ENCODE measurements around the gene BAX.

BAX gene

GRCh38 chr19:48953141-48953540 is 1.5 kb upstream of the BAX start:
- H3K27me3 ChIP-seq (ENCODE audit: control insufficient read depth, insufficient read depth, low read length) = no peaks in the 10 kb centered on the region
- no peak overlapping the region for H3K4me3 ChIP-seq (ENCODE audit: low read depth, low read length)
- no peaks in the 10 kb centered on the region for H3K9me3 ChIP-seq (ENCODE audit: control insufficient read depth, insufficient read depth, low read length)
- peaks cover 23% of the 10 kb centered on the region for H3K36me3 ChIP-seq (ENCODE audit: control insufficient read depth, insufficient read depth, low read length)
- H3K9ac ChIP-seq (ENCODE audit: low read depth, low read length) = no peak overlapping the region
- no peak overlapping the region for H3K27ac ChIP-seq (ENCODE audit: low read depth, low read length)
- H3K4me1 ChIP-seq (ENCODE audit: control insufficient read depth, insufficient read depth, low read length) = peaks cover 8% of the 10 kb centered on the region

- Histone ChIP-seq H3K4me1 (ENCODE audit: control insufficient read depth, insufficient read depth, low read length) (peaks cover 8% of the 10 kb centered on the region), H3K27ac (ENCODE audit: low read depth, low read length) (peak overlapping the region; percentile 56), H3K9ac (ENCODE audit: low read depth, low read length) (peak overlapping the region; percentile 40; the same call in 1 of the 2 replicates), H3K36me3 (ENCODE audit: control insufficient read depth, insufficient read depth, low read length) (peaks cover 30% of the 10 kb centered on the region), H3K4me3 (ENCODE audit: low read depth, low read length) (peak overlapping the region; percentile 93), H3K9me3 (ENCODE audit: control insufficient read depth, insufficient read depth, low read length) (no peaks in the 10 kb centered on the region), H3K27me3 (ENCODE audit: control insufficient read depth, insufficient read depth, low read length) (no peaks in the 10 kb centered on the region)
Observed at GRCh38 chr19:48953990-48954594, 583 bp upstream of the BAX start.

DNA sequence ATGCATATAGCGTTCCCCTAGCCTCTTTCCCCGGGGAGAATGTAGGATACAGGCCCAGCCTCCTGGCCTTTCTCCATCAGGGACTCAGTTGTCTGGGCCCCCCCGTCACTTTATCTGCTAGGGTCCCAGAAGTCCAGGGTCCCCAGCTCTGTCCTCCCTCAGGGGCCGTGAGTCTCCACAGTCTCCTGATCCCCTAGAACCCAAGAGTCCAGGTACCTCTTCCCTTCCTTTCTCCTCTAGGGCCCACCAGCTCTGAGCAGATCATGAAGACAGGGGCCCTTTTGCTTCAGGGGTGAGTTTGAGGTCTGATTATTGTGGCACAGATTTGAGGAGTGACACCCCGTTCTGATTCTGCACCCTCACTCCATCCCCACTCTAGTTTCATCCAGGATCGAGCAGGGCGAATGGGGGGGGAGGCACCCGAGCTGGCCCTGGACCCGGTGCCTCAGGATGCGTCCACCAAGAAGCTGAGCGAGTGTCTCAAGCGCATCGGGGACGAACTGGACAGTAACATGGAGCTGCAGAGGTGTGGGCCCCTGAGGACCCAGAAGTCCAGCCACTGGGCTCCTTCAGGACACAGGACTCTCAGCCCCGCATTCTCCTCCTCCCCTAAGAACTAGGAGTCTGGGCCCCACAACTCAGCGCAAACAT is 758 bp downstream of the BAX start:
- Histone ChIP-seq H3K27ac (ENCODE audit: low read depth, low read length) (peak overlapping the region; percentile 97), H3K9ac (ENCODE audit: low read depth, low read length) (peak overlapping the region; percentile 94), H3K9me3 (ENCODE audit: control insufficient read depth, insufficient read depth, low read length) (no peaks in the 10 kb centered on the region), H3K36me3 (ENCODE audit: control insufficient read depth, insufficient read depth, low read length) (peaks cover 30% of the 10 kb centered on the region), H3K4me3 (ENCODE audit: low read depth, low read length) (peak overlapping the region; percentile 93), H3K27me3 (ENCODE audit: control insufficient read depth, insufficient read depth, low read length) (no peaks in the 10 kb centered on the region), H3K4me1 (ENCODE audit: control insufficient read depth, insufficient read depth, low read length) (peaks cover 8% of the 10 kb centered on the region)

- H3K9me3 ChIP-seq (ENCODE audit: control insufficient read depth, insufficient read depth, low read length) = no peaks in the 10 kb centered on the region
- H3K27ac ChIP-seq (ENCODE audit: low read depth, low read length) = no peak overlapping the region
- H3K36me3 ChIP-seq (ENCODE audit: control insufficient read depth, insufficient read depth, low read length) = peaks cover 30% of the 10 kb centered on the region
- H3K4me1 ChIP-seq (ENCODE audit: control insufficient read depth, insufficient read depth, low read length) = peaks cover 8% of the 10 kb centered on the region
- H3K9ac ChIP-seq (ENCODE audit: low read depth, low read length) = no peak overlapping the region
- no peaks in the 10 kb centered on the region for H3K27me3 ChIP-seq (ENCODE audit: control insufficient read depth, insufficient read depth, low read length)
- no peak overlapping the region for H3K4me3 ChIP-seq (ENCODE audit: low read depth, low read length)
Observed at GRCh38 chr19:48958006-48958405, 3.3 kb downstream of the BAX start.

DNA sequence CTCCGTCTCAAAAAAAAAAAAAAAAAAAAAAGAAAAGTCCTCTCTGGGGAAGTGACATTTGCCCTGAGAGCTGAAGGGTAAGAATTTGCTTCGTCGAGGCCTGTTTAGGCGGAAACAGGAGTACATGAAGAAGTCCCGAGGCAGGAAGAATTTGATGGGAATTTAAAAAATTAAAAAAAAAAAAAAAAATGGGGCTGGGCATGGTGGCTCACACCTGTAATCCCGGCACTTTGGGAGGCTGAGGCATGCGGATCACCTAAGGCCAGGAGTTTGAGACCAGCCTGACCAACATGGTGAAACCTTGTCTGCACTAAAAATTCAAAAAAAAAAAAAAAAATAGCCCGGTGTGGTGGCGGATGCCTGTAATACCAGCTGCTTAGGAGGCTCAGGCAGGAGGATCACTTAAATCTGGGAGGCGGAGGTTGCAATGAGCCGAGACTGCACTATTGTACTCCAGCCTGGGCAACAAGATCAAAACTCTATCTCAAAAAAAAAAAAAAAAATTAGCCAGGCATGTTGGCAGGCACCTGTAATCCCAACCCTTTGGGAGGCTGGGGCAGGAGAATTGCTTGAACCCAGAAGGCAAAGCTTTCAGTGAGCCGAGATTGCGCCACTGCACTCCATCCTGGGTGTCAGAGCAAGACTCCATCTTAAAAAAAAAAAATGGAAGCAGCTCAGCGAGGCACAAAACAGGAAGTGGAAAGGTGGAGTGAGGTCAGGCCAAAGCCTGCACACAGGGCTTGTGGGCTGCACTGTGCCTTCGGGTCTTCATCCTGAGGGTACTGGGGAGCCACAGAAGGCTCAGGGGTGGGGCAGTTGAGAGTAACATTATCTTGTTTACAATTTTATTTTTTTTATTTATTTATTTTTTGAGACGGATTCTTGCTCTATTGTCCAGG is 4.9 kb downstream of the BAX start:
- Histone ChIP-seq H3K9me3 (ENCODE audit: control insufficient read depth, insufficient read depth, low read length) (no peaks in the 10 kb centered on the region), H3K4me1 (ENCODE audit: control insufficient read depth, insufficient read depth, low read length) (peaks cover 20% of the 10 kb centered on the region), H3K27ac (ENCODE audit: low read depth, low read length) (no peak overlapping the region), H3K4me3 (ENCODE audit: low read depth, low read length) (no peak overlapping the region), H3K36me3 (ENCODE audit: control insufficient read depth, insufficient read depth, low read length) (peaks cover 30% of the 10 kb centered on the region), H3K9ac (ENCODE audit: low read depth, low read length) (no peak overlapping the region), H3K27me3 (ENCODE audit: control insufficient read depth, insufficient read depth, low read length) (no peaks in the 10 kb centered on the region)

DNA sequence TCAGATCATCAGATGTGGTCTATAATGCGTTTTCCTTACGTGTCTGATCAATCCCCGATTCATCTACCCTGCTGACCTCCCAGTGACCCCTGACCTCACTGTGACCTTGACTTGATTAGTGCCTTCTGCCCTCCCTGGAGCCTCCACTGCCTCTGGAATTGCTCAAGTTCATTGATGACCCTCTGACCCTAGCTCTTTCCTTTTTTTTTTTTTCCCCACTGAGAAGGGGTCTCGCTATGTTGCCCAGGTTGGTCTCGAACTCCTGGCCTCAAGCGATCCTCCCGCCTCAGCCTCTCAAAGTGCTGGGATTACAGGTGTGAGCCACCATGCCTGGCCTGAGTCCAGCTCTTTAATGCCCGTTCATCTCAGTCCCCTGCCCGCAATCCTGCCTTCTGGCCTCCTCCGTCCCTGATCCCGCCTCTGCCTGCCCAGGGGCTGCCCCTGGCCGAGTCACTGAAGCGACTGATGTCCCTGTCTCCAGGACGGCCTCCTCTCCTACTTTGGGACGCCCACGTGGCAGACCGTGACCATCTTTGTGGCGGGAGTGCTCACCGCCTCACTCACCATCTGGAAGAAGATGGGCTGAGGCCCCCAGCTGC is 6.5 kb downstream of the BAX start:
- Histone ChIP-seq H3K27ac (ENCODE audit: low read depth, low read length) (no peak overlapping the region), H3K4me3 (ENCODE audit: low read depth, low read length) (no peak overlapping the region), H3K27me3 (ENCODE audit: control insufficient read depth, insufficient read depth, low read length) (no peaks in the 10 kb centered on the region), H3K9me3 (ENCODE audit: control insufficient read depth, insufficient read depth, low read length) (no peaks in the 10 kb centered on the region), H3K4me1 (ENCODE audit: control insufficient read depth, insufficient read depth, low read length) (peaks cover 17% of the 10 kb centered on the region), H3K9ac (ENCODE audit: low read depth, low read length) (no peak overlapping the region), H3K36me3 (ENCODE audit: control insufficient read depth, insufficient read depth, low read length) (peaks cover 27% of the 10 kb centered on the region)

- Histone ChIP-seq H3K4me3 (ENCODE audit: low read depth, low read length) (no peak overlapping the region), H3K27ac (ENCODE audit: low read depth, low read length) (peak overlapping the region; percentile 42), H3K4me1 (ENCODE audit: control insufficient read depth, insufficient read depth, low read length) (peaks cover 19% of the 10 kb centered on the region), H3K9me3 (ENCODE audit: control insufficient read depth, insufficient read depth, low read length) (no peaks in the 10 kb centered on the region), H3K9ac (ENCODE audit: low read depth, low read length) (no peak overlapping the region), H3K36me3 (ENCODE audit: control insufficient read depth, insufficient read depth, low read length) (peaks cover 27% of the 10 kb centered on the region), H3K27me3 (ENCODE audit: control insufficient read depth, insufficient read depth, low read length) (no peaks in the 10 kb centered on the region)
Observed at GRCh38 chr19:48961673-48962028, 7.0 kb downstream of the BAX start.

- Histone ChIP-seq H3K27me3 (ENCODE audit: control insufficient read depth, insufficient read depth, low read length) (no peaks in the 10 kb centered on the region), H3K36me3 (ENCODE audit: control insufficient read depth, insufficient read depth, low read length) (peaks cover 27% of the 10 kb centered on the region), H3K4me3 (ENCODE audit: low read depth, low read length) (no peak overlapping the region), H3K9ac (ENCODE audit: low read depth, low read length) (no peak overlapping the region; the same call in 1 of the 2 replicates), H3K9me3 (ENCODE audit: control insufficient read depth, insufficient read depth, low read length) (no peaks in the 10 kb centered on the region), H3K27ac (ENCODE audit: low read depth, low read length) (peak overlapping the region; percentile 86), H3K4me1 (ENCODE audit: control insufficient read depth, insufficient read depth, low read length) (peaks cover 19% of the 10 kb centered on the region)
Observed at GRCh38 chr19:48962029-48962848, 7.6 kb downstream of the BAX start.

DNA sequence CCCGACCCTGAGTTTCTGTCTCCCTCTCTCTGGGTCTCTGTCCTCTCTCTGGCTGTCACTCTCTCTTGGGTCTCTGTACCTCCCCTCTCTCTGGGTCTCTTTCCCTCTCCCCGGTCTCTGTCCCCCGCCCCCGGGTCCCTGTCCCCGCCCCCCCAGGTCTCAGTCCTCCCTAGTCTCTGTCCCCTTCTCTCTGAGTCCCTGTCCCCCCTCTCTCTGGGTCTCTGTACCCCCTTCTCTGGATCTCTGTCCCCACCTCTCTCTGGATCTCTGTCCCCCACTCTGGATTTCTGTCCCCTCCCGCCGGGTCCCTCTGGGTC is 8.1 kb downstream of the BAX start:
- Histone ChIP-seq H3K36me3 (ENCODE audit: control insufficient read depth, insufficient read depth, low read length) (peaks cover 22% of the 10 kb centered on the region), H3K27ac (ENCODE audit: low read depth, low read length) (peak overlapping the region; percentile 86), H3K4me1 (ENCODE audit: control insufficient read depth, insufficient read depth, low read length) (peaks cover 19% of the 10 kb centered on the region), H3K9me3 (ENCODE audit: control insufficient read depth, insufficient read depth, low read length) (no peaks in the 10 kb centered on the region), H3K27me3 (ENCODE audit: control insufficient read depth, insufficient read depth, low read length) (no peaks in the 10 kb centered on the region), H3K4me3 (ENCODE audit: low read depth, low read length) (no peak overlapping the region), H3K9ac (ENCODE audit: low read depth, low read length) (no peak overlapping the region)

DNA sequence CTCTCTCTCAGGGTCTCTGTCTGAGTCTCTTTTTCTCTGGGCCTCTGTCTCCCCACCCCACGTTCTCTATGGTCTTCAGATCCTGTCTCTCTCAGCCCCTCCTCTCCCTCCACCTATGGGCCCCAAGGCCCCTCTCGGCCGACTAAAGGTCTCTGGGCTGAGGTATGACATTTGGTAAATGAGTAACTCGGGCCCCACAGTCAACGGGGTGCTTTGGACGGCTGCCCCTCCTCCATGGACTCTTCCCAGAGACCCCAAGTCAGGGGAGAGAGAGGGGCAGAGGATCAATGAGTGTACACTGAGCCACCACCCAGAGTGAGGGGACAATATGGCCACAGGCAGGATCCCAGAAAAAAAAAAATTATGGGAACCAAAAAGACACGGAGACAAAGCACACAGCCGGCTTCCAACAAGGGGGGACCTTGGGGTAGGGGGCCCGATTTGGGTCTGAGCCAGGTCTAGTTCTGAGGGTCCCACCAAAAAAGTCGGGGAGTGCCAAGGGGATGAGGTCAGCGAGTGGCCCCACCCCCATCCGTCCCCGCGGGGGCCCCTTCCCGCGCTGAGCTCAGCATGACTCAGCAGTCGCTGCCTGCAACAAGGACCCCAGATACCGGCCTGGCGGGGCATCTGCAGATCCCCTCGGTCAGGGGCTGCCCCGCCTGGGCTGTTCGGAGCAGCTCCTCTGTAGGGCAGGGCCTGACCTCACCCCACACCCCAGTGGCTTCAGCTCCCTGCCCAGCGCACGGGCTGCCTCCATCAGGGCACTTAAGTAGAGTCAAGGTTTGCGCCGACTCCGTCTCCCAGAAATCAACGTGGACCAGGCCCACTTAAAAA is 8.9 kb downstream of the BAX start:
- Histone ChIP-seq H3K27me3 (ENCODE audit: control insufficient read depth, insufficient read depth, low read length) (no peaks in the 10 kb centered on the region), H3K27ac (ENCODE audit: low read depth, low read length) (peak overlapping the region; percentile 86), H3K9me3 (ENCODE audit: control insufficient read depth, insufficient read depth, low read length) (no peaks in the 10 kb centered on the region), H3K36me3 (ENCODE audit: control insufficient read depth, insufficient read depth, low read length) (peaks cover 20% of the 10 kb centered on the region), H3K9ac (ENCODE audit: low read depth, low read length) (peak overlapping the region; percentile 79), H3K4me3 (ENCODE audit: low read depth, low read length) (peak overlapping the region; percentile 41), H3K4me1 (ENCODE audit: control insufficient read depth, insufficient read depth, low read length) (peaks cover 19% of the 10 kb centered on the region)
